Right lobe of liver (tissue), 4 donors: ENCODE measurements around the gene RAB3IL1.

Source experiments
- CTCF ChIP-seq, 4 donors: fragments of 200-600 bp in 3 of 4; fragments of 450-650 bp in 1 of 4; IDR thresholded peaks; one replicate each; pipeline versions ENCODE4 v1.5.1 to v1.8.0; 2016 to 2022; ENCODE audit warnings: antibody characterized with exemption in 4 of 4, mild to moderate bottlenecking in 2 of 4
- POLR2A ChIP-seq: fragments of 450-650 bp; IDR thresholded peaks from one replicate; pipeline ENCODE4 v1.6.1; 2017; ENCODE audit warnings: antibody characterized with exemption, mild to moderate bottlenecking
- donor health status: DM: no; HTN: no; CAD: no.
- donor health status: DM: no; HTN: no; CAD: no.
- donor health status: DM: no; HTN: yes; CAD: no.

- TF ChIP-seq POLR2A (no peak), CTCF (IDR thresholded peaks at IDR 0.05) (no peak)
Observed at GRCh38 chr11:61889831-61890230, 27.5 kb downstream of the RAB3IL1 start.
